Pancreas (tissue), 10 donors: Measurements from ENCODE around the gene KCNK4. TPM values are rescaled to one million over a fixed set of nuclear protein-coding genes. Genes with fewer than 3 reads are reported as not detected.
A peak's percentile ranks its signal among the peaks of the same experiment; 100 is the strongest.

Experiments
- ATAC-seq, 4 donors: fragments of 200-7000 bp; cut with Tn5 transposase; one replicate each; pipeline versions ENCODE4 v1.8.0 to v1.9.1; 2020; ENCODE audit warnings: mild to moderate bottlenecking in 4 of 4, moderate library complexity in 4 of 4
- DNase-seq, 6 donors: peaks; one replicate each; pipeline ENCODE4 v3.0.0-alpha.2; 2020
- FAIRE-seq: peaks from 2 replicates; lab custom pipeline; 2012; peaks lifted over from hg19 to GRCh38; lab: Jason Lieb, UNC
- H3K27ac ChIP-seq, 4 donors: fragments of 200-600 bp; sonication (generic); 1 replicate in 3 of 4; 2 replicates in 1 of 4; pipeline versions ENCODE4 v1.5.0 to v1.8.0; 2020
- H3K27me3 ChIP-seq, 4 donors: fragments of 200-600 bp; one replicate each; pipeline ENCODE4 v1.8.0; 2021
- H3K36me3 ChIP-seq, 3 donors: fragments of 200-600 bp; sonication (generic) in 1 of 3; one replicate each; pipeline versions ENCODE4 v1.5.0 to v1.8.0; 2020 to 2021
- H3K4me1 ChIP-seq, 3 donors: fragments of 200-600 bp; one replicate each; pipeline ENCODE4 v1.8.0; 2021
- H3K4me3 ChIP-seq, 4 donors: fragments of 200-600 bp; sonication (generic) in 2 of 4; one replicate each; pipeline versions ENCODE4 v1.5.0 to v1.8.0; 2020 to 2021
- H3K9me3 ChIP-seq, 4 donors: fragments of 200-600 bp; one replicate each; pipeline ENCODE4 v1.8.0; 2021
- WGBS, 2 donors: extraction: QIAGEN DNeasy Blood & Tissue Kit; methylation state at CpG; one replicate each; pipeline ENCODE4 v1.1.7; 2013; 5-methylcytosine and 5-hydroxymethylcytosine counted together
- intact Hi-C, 3 donors: fragments of 100-400 bp; cut with DNase I; formaldehyde crosslinking; loops; one replicate each; pipeline versions ENCODE4 v1.11.1 to v1.14.2; 2022
- polyA plus RNA-seq, 2 donors: library from polyadenylated mRNA; stranded (reverse); fragments of 200-250 nt; gene quantifications; one replicate each; pipeline ENCODE4 v1.2.3, GENCODE V29; 2013
- total RNA-seq, 6 donors: library from RNA; stranded (reverse); fragmentation: NEBNext Ultra II Directional in 4 of 6; extraction: Animal tissue kit (Norgen Biotek cat#: 25700) in 4 of 6; gene quantifications; one replicate each; pipeline versions ENCODE4 v1.2.1 to v1.2.4, GENCODE V29; 2021 to 2023
- TF ChIP-seq, protein P1 (sequence below), 4 donors: fragments of 200-600 bp; sonication (generic) in 3 of 4; IDR thresholded peaks; one replicate each; pipeline versions ENCODE4 v1.5.0 to v1.8.0; 2021; ENCODE audit warnings: antibody characterized with exemption in 4 of 4
- donor health status: healthy with polysubstance abuse.
- donor health status: DM: no; HTN: no; CAD: no; lungs with moderate emphysema.
- donor health status: DM: no; HTN: no; CAD: no.
- donor health status: control.
- donor health status: control.
- donor health status: Bipolar disorder and iron deficiency.
- donor health status: DM: yes; HTN: yes; CAD: no.
- donor health status: DM: no; HTN: no; CAD: no.
- donor health status: DM: no; HTN: no; CAD: no.
- donor health status: DM: yes; HTN: yes; CAD: no.

KCNK4 gene
- total and polyA plus RNA-seq, 8 donors = not detected

DNA sequence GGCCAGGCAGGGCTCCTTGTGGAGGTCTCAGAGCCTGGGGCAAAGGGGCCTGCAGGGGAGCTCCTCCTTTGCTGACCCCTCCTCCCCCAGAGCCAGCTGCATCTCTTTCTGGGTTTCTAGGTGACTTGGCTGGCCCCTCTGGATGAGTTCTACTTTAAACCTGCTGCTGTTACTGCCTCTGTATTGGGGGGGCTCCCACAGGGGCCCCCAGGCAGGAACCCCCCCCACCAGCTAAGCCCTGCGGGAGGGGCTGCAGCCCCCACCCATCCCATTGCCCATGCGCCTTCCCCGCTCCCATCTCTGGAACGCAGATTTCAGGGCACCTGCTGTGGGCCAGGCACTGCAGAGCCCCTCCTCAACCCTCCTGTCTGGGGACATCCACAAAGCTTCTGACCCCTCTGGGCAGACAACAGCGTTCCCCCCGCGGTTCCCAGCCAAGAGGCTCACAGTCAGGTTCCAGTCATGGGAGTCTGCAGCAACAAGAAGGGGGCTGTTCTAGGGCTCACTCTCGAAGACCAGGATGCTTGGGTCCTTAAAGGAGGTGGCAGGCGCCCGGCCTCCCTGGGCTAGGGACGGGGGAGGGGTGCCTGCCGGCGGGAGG is 40.6 kb upstream of the KCNK4 start:
- intact Hi-C loops = no loop called here
- no peak overlapping the region for H3K27ac ChIP-seq

DNA sequence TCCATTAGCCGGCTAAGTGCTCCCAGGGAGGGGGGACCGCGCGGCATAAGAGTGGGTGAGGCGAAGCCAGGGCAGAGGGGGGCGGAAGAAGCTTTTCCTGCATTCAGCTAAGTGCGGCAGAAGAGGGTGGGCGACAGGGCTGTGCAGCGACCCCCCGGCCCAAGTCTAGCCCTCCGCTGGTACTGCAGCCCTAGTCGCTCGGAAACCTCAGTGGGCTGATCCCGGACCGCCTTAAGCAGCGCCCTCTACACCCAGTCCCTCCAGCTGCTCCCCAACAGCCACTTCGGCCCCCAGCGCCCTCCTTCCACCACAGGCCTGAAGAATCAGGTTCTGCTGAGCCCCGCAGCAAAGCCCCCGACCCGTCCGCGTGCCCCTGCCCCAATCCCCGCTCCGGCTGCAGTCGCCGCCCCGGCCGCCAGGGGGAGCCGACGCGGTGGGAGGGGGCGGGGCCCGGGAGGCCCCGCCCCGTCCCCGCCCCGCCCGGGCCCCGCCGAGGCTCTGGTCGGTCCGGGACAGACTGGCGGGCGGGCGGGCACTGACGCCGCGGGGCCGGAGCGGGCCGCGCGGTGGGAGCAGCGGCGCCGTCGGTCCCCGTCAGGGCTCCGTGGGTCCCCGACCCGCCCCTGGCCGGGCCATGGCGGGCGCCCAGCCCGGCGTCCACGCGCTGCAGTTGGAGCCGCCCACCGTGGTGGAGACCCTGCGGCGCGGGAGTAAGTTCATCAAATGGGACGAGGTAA is 39.9 kb upstream of the KCNK4 start, which contains the start of gene PLCB3:
PLCB3 (plus strand) TSS at position 515 of the 737 bp plus-strand sequence; CDS start at position 635, 120 bp downstream.
- FAIRE-seq = no peak
- TF ChIP-seq, protein P1, sequence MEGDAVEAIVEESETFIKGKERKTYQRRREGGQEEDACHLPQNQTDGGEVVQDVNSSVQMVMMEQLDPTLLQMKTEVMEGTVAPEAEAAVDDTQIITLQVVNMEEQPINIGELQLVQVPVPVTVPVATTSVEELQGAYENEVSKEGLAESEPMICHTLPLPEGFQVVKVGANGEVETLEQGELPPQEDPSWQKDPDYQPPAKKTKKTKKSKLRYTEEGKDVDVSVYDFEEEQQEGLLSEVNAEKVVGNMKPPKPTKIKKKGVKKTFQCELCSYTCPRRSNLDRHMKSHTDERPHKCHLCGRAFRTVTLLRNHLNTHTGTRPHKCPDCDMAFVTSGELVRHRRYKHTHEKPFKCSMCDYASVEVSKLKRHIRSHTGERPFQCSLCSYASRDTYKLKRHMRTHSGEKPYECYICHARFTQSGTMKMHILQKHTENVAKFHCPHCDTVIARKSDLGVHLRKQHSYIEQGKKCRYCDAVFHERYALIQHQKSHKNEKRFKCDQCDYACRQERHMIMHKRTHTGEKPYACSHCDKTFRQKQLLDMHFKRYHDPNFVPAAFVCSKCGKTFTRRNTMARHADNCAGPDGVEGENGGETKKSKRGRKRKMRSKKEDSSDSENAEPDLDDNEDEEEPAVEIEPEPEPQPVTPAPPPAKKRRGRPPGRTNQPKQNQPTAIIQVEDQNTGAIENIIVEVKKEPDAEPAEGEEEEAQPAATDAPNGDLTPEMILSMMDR (IDR thresholded peaks at IDR 0.05) = peak; percentile 55 to 75 (median 74)
- 1% methylated on average over 50 to 75 of the region's 75 CpGs for WGBS, 2 donors
- peaks cover 0 to 3% (median 0%) of the 10 kb centered on the region in 3 donors for H3K36me3 ChIP-seq
- no peaks in the 10 kb centered on the region for H3K27me3 ChIP-seq
- no peaks in the 10 kb centered on the region for H3K9me3 ChIP-seq
- ATAC-seq = peak; percentile 47 to 72 (median 70)
- peak in 5 of 6 donors; percentile 38 to 93 (median 73) for DNase-seq
- peak within 1 kb of the TSS; percentile 56 to 90 (median 78) for H3K4me3 ChIP-seq
- intact Hi-C loops = no loop called here
- H3K27ac ChIP-seq = no peak within 1 kb of the TSS
- peaks cover 0 to 8% (median 4%) of the 10 kb centered on the region in 3 donors for H3K4me1 ChIP-seq

More for the DNA sequence above, 40.6 kb upstream of the KCNK4 start:
- H3K9me3 ChIP-seq = no peaks in the 10 kb centered on the region
- H3K36me3 ChIP-seq = no peaks in the 10 kb centered on the region
- ATAC-seq (no peak), FAIRE-seq (no peak), DNase-seq (no peak)
- peaks cover 0 to 8% (median 4%) of the 10 kb centered on the region in 3 donors for H3K4me1 ChIP-seq
- WGBS, 2 donors = 25 to 27% methylated on average over 12 to 13 of the region's 13 CpGs
- peak overlapping the region in 3 of 4 donors; percentile 20 to 90 (median 56) for H3K4me3 ChIP-seq
- TF ChIP-seq, protein P1 (IDR thresholded peaks at IDR 0.05) = no peak
- H3K27me3 ChIP-seq = no peaks in the 10 kb centered on the region

DNA sequence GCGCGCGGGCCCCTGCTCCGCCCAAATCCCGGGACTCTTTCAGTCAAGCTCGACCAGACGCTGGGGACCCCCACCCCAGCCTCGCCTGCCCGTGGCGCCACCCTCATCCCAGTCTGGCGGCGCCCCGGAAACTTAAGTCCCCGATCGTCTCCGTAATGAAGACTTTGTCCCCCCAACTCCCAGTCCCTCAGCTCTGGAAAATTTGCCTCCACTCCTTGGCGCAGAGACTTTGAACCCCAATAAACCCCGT is 39.4 kb upstream of the KCNK4 start:
- H3K36me3 ChIP-seq = peaks cover 0 to 8% (median 0%) of the 10 kb centered on the region in 3 donors
- H3K27ac ChIP-seq = no peak overlapping the region
- peak overlapping the region; percentile 56 to 90 (median 78) for H3K4me3 ChIP-seq
- ATAC-seq (no peak), DNase-seq (no peak), FAIRE-seq (no peak)
- intact Hi-C loops = no loop called here
- no peaks in the 10 kb centered on the region for H3K27me3 ChIP-seq
- TF ChIP-seq, protein P1 (IDR thresholded peaks at IDR 0.05) = no peak
- H3K4me1 ChIP-seq = peaks cover 0 to 8% (median 4%) of the 10 kb centered on the region in 3 donors
- H3K9me3 ChIP-seq = no peaks in the 10 kb centered on the region
- 1 to 2% methylated on average over 18 of the region's 18 CpGs for whole genome bisulfite sequencing, 2 donors

DNA sequence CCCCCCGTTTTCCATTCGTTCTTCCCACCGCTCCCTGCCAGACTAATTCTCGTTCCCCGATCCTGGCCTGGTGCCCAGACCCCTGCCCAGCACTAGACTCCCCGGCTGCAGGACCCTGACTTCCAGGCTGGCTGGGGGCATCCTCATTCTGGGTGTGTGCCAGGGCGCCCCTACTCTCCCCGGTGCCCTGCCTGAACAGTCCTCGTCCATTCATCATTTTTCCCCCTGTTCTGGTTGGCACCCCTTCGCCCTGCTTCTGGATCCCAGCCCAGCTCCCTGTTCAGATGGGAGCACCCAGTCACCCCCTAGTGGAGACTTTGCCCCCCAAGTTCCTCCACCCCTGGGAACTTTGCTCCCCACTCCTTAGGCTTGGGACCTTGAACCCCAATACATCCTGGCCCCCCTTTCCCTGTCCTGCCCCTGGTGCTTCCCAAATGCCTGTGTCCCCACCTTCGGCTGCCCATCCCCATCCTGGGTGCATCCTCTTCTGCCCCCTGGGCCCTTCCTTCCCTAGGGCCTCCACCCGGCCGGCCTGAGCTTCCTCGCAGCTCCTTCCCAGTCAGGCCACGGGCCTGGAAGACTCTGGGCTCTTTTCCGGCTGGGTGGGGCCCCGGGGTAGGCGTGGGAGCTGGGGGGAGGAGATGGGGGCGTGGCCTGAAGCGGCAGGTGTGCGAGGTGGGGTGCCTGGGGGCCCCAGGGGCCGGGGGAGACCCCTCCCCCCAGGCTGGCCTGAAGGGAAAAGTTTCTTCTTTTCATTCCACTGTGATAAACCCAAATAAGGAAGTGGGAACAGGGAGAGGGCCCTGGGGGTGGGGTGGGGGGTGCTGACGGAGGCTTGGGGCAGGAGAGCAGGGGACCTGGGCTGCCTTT is 38.9 kb upstream of the KCNK4 start:
- TF ChIP-seq, protein P1 (IDR thresholded peaks at IDR 0.05) = no peak
- Histone ChIP-seq H3K36me3 (peaks cover 0 to 9% (median 0%) of the 10 kb centered on the region in 3 donors), H3K27me3 (no peaks in the 10 kb centered on the region), H3K27ac (no peak overlapping the region), H3K4me1 (peaks cover 0 to 8% (median 4%) of the 10 kb centered on the region in 3 donors), H3K4me3 (peak overlapping the region; percentile 56 to 90 (median 78)), H3K9me3 (no peaks in the 10 kb centered on the region)
- peak; percentile 21 to 55 (median 34) for ATAC-seq
- FAIRE-seq = no peak
- 4 to 5% methylated on average over 23 of the region's 23 CpGs for WGBS, 2 donors
- DNase-seq = peak in 4 of 6 donors; percentile 52 to 78 (median 72)
- intact Hi-C loops = no loop called here
